ENCODE results near the gene LRRC74B.

Gene LRRC74B

DNA sequence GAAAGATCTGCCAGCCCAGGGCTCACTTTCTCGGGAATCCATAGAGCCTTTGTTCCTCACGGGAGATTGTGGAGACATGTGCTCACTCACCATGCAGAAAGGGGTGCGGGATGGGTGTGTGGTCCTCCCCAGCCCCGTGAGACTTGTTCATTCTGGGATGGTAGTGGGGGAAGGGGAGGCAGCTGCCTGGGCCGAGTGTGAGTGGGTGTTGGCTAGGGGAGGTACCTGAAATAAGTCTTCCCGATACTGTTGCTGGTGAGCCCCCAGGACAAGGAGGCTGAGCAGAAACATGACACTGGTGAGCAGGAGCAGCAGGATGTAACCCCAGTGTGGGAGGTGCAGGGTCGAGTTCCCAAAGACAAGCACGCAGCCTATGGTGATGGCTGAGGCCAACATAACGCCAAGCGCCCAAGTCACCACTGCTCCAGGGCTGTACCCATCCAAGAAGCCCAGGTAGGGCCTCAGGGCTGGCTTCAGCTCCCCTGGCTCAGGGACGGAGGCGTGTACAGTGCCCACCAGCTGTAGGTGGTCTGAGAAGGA is 16.2 kb upstream of the LRRC74B start:
- DNase-seq (ENCODE audit: low read depth): no peak
- TF ChIP-seq CTCF (IDR thresholded peaks at IDR 0.05; ENCODE audit: insufficient read depth, low read depth, low read length, missing control alignments): no peak
- H3K4me3 ChIP-seq (ENCODE audit: low read depth, low read length): no peak overlapping the region

GRCh38 chr22:21030032-21030431 is 15.7 kb upstream of the LRRC74B start:
- H3K4me3 ChIP-seq (ENCODE audit: low read depth, low read length): no peak overlapping the region
- DNase-seq (ENCODE audit: low read depth): no peak
- TF ChIP-seq CTCF (IDR thresholded peaks at IDR 0.05; ENCODE audit: insufficient read depth, low read depth, low read length, missing control alignments): no peak

GRCh38 chr22:21030621-21031544 is 14.9 kb upstream of the LRRC74B start:
- H3K4me3 ChIP-seq (ENCODE audit: low read depth, low read length): no peak overlapping the region
- no peak for DNase-seq (ENCODE audit: low read depth)
- TF ChIP-seq CTCF (IDR thresholded peaks at IDR 0.05; ENCODE audit: insufficient read depth, low read depth, low read length, missing control alignments): no peak

DNA sequence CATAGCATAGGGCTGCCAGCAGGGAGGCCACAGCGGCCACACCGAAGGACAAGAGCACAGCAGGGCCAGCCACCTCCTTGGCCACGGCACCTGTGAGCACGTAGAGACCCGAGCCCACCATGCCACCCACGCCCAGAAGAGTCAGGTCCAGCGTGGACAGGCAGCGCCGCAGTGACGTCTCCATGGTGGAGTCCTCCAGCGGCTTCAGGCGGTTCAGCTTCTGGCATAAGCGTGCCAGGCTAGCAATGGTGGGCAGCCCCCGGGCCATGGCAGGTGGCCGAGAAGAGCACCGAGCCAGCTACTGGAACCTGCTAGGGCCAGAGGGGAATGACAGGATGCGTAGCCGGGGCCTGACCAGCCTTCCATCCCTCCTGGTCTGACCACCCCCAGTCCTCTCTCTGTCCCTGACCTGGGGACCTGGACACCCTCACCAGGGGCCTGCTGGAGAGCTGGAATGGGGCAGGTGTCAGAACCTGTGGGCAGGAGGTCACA is 14.2 kb upstream of the LRRC74B start:
- no peak for TF ChIP-seq CTCF (IDR thresholded peaks at IDR 0.05; ENCODE audit: insufficient read depth, low read depth, low read length, missing control alignments)
- no peak for DNase-seq (ENCODE audit: low read depth)
- no peak overlapping the region for H3K4me3 ChIP-seq (ENCODE audit: low read depth, low read length)

GRCh38 chr22:21032037-21032867 is 13.5 kb upstream of the LRRC74B start, which contains the start of gene SLC7A4:
Gene SLC7A4 (minus strand): TSS chr22:21032561. CDS start chr22:21031812, 749 bp downstream.
- no peak for DNase-seq (ENCODE audit: low read depth)
- no peak within 1 kb of the TSS for H3K4me3 ChIP-seq (ENCODE audit: low read depth, low read length)
- no peak for TF ChIP-seq CTCF (IDR thresholded peaks at IDR 0.05; ENCODE audit: insufficient read depth, low read depth, low read length, missing control alignments)

DNA sequence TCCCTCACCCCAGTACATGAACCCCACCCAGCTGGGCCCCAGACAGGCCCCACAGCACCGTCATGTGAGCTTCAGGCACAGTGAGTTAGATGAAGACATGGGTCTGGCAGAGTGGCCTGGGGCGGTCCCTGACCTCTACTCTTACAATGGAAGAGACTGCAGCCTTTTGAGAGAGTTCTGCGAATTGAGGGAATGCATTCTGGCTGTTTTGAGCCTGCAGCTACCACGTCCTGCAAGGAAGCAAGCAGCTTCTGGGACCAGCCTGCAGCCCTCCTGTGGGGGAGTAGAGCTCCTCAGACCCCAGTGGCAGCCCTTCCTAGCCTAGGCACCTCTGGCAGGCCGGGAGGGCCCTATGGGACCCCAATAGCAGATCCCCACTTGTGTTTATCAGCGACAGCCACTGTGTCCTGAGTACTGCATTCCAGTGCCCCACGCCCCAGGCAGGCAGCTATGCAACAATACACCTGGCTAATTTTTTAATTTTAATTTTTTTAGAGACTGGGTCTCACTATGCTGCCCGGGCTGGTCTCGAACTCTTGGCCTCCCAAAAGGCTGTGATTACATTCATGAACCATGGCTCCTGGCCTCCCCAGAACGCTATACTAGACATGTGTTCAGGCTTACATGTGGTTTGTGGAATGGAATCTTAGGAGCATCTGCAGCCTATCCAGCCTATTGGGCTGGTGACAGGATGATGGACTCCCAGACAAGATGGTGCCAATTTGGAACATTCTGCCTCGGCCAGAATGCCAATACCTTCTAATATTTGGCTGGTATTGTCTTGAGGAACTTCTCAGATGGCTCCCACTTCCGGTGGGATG is 12.7 kb upstream of the LRRC74B start:
- H3K4me3 ChIP-seq (ENCODE audit: low read depth, low read length): no peak overlapping the region
- DNase-seq (ENCODE audit: low read depth): no peak
- TF ChIP-seq CTCF (IDR thresholded peaks at IDR 0.05; ENCODE audit: insufficient read depth, low read depth, low read length, missing control alignments): no peak
